CD4-positive, alpha-beta memory T cell (primary cell): ENCODE results near the gene TSPYL6. TPM values are rescaled to one million over a fixed set of nuclear protein-coding genes. Genes with fewer than 3 reads are reported as not detected.
"Not testable (repeated sequence)": the region's sequence is repeated elsewhere in the genome, so short reads cannot be mapped to it uniquely, and the experiment has no call there.

Source experiments
- CTCF ChIA-PET: fragments of 350-600 bp; sonication (Branson Sonifier 250); formaldehyde crosslinking; loops from one replicate; lab custom pipeline; 2021; ENCODE audit warnings: inconsistent platforms; ENCODE audit not compliant: partially characterized antibody; lab: Charles Lee
- POLR2A ChIA-PET: fragments of 350-600 bp; sonication (Branson Sonifier 250); formaldehyde crosslinking; loops from one replicate; lab custom pipeline; 2021; ENCODE audit not compliant: partially characterized antibody; lab: Charles Lee
- DNase-seq, 5 donors: peaks; one replicate each; pipeline versions ENCODE4 v3.0.0 to v3.0.0-alpha.2; 2020 to 2022; ENCODE audit warnings: mixed read lengths in 1 of 5
- H3K27ac ChIP-seq: one replicate; pipeline ENCODE4 v1.7.0; 2013; ENCODE audit warnings: low read depth, low read length
- H3K27me3 ChIP-seq: 2 replicates; pipeline ENCODE4 v1.7.0; 2013; ENCODE audit warnings: mild to moderate bottlenecking, low read length, moderate library complexity; ENCODE audit not compliant: insufficient read depth
- H3K36me3 ChIP-seq: 2 replicates; pipeline ENCODE4 v1.7.0; 2013; ENCODE audit warnings: mild to moderate bottlenecking, low read length, moderate library complexity; ENCODE audit not compliant: insufficient read depth
- H3K4me1 ChIP-seq: 2 replicates; pipeline ENCODE4 v1.7.0; 2013; ENCODE audit warnings: mild to moderate bottlenecking, low read length, moderate library complexity; ENCODE audit not compliant: insufficient read depth
- H3K4me3 ChIP-seq, 2 donors: one replicate each; pipeline ENCODE4 v1.7.0; 2013; ENCODE audit warnings: low read length in 2 of 2, mild to moderate bottlenecking in 1 of 2
- H3K9me3 ChIP-seq, 2 donors: one replicate each; pipeline ENCODE4 v1.7.0; 2013; ENCODE audit warnings: low read length in 2 of 2, control low read depth in 1 of 2; ENCODE audit not compliant: control insufficient read depth in 1 of 2
- H3K27ac Mint-ChIP-seq, 7 donors: one replicate each; pipeline ENCODE4 v1.8.0; 2020 to 2021; ENCODE audit warnings: mixed read lengths in 7 of 7, mild to moderate bottlenecking in 6 of 7, inconsistent platforms in 3 of 7, moderate library complexity in 3 of 7
- H3K27me3 Mint-ChIP-seq, 2 donors: one replicate each; pipeline ENCODE4 v1.8.0; 2020 to 2021; ENCODE audit warnings: mixed read lengths in 2 of 2
- H3K36me3 Mint-ChIP-seq, 2 donors: one replicate each; pipeline ENCODE4 v1.8.0; 2020 to 2021; ENCODE audit warnings: mixed read lengths in 2 of 2, inconsistent platforms in 1 of 2, mild to moderate bottlenecking in 1 of 2
- H3K4me1 Mint-ChIP-seq, 4 donors: one replicate each; pipeline ENCODE4 v1.8.0; 2020 to 2021; ENCODE audit warnings: mixed read lengths in 4 of 4, mild to moderate bottlenecking in 1 of 4
- H3K4me3 Mint-ChIP-seq, 8 donors: one replicate each; pipeline ENCODE4 v1.8.0; 2020 to 2021; ENCODE audit warnings: mixed read lengths in 8 of 8, mild to moderate bottlenecking in 7 of 8, moderate library complexity in 6 of 8, inconsistent platforms in 3 of 8
- H3K9me3 Mint-ChIP-seq, 8 donors: one replicate each; pipeline ENCODE4 v1.8.0; 2020 to 2021; ENCODE audit warnings: mixed read lengths in 8 of 8, mild to moderate bottlenecking in 5 of 8, inconsistent platforms in 3 of 8, moderate library complexity in 1 of 8
- intact Hi-C: fragments of 100-400 bp; cut with micrococcal nuclease; formaldehyde crosslinking; loops from one replicate; pipeline ENCODE4 v1.15.1; 2023
- polyA plus RNA-seq, 2 donors: library from polyadenylated mRNA; unstranded; fragments of 300-500 nt; fragmentation: Illumina TruSeq; gene quantifications; one replicate each; pipeline ENCODE4 v1.2.3, GENCODE V29; 2021
- total RNA-seq, 2 experiments: library from RNA; stranded (reverse); gene quantifications; one replicate each; pipeline ENCODE4 v1.2.3, GENCODE V29; 2021

Gene TSPYL6
- total and polyA plus RNA-seq, 4 experiments from 2014 or later: not detected

GRCh38 chr2:54271189-54271588, 15.2 kb upstream of the TSPYL6 start:
- Histone ChIP-seq H3K4me3 (no peak overlapping the region), H3K9me3 (no peaks in the 10 kb centered on the region), H3K36me3 (no peaks in the 10 kb centered on the region), H3K27ac (no peak overlapping the region), H3K27me3 (no peaks in the 10 kb centered on the region), H3K4me1 (no peaks in the 10 kb centered on the region)
- intact Hi-C loops: no loop called here
- H3K27me3 Mint-ChIP-seq: no peaks in the 10 kb centered on the region
- no peaks in the 10 kb centered on the region for H3K9me3 Mint-ChIP-seq
- peaks cover 6 to 21% of the 10 kb centered on the region in 2 donors for H3K36me3 Mint-ChIP-seq
- no peak for DNase-seq
- peaks cover 0 to 5% (median 0%) of the 10 kb centered on the region in 4 donors for H3K4me1 Mint-ChIP-seq
- no peak overlapping the region for H3K27ac Mint-ChIP-seq
- ChIA-PET POLR2A (no interaction called here), CTCF (no interaction called here)
- H3K4me3 Mint-ChIP-seq: no peak overlapping the region

- no peak for DNase-seq
- peaks cover 0 to 5% (median 0%) of the 10 kb centered on the region in 4 donors for H3K4me1 Mint-ChIP-seq
- H3K4me3 ChIP-seq: no peak overlapping the region
- ChIA-PET CTCF (no interaction called here), POLR2A (no interaction called here)
- H3K9me3 Mint-ChIP-seq: peaks cover 0 to 8% (median 0%) of the 10 kb centered on the region in 8 donors
- no peaks in the 10 kb centered on the region for H3K4me1 ChIP-seq
- H3K36me3 Mint-ChIP-seq: peaks cover 2 to 34% of the 10 kb centered on the region in 2 donors
- no peaks in the 10 kb centered on the region for H3K9me3 ChIP-seq
- no peaks in the 10 kb centered on the region for H3K27me3 Mint-ChIP-seq
- H3K36me3 ChIP-seq: no peaks in the 10 kb centered on the region
- intact Hi-C loops: no loop called here
- no peak overlapping the region for H3K27ac ChIP-seq
- no peaks in the 10 kb centered on the region for H3K27me3 ChIP-seq
- H3K4me3 Mint-ChIP-seq: no peak overlapping the region
- no peak overlapping the region for H3K27ac Mint-ChIP-seq
Observed at GRCh38 chr2:54267577-54267976, 11.5 kb upstream of the TSPYL6 start.

GRCh38 chr2:54265081-54265480, 9.1 kb upstream of the TSPYL6 start:
- H3K4me1 ChIP-seq, H3K27me3 ChIP-seq, H3K4me1 Mint-ChIP-seq, intact Hi-C loops, DNase-seq, H3K27ac ChIP-seq, H3K9me3 ChIP-seq, CTCF ChIA-PET, H3K4me3 Mint-ChIP-seq, H3K27me3 Mint-ChIP-seq, H3K9me3 Mint-ChIP-seq, H3K36me3 ChIP-seq, POLR2A ChIA-PET, H3K4me3 ChIP-seq: not testable (repeated sequence)
- peak overlapping the region in 1 of 7 donors; percentile 32 for H3K27ac Mint-ChIP-seq
- peaks cover 2 to 30% of the 10 kb centered on the region in 2 donors for H3K36me3 Mint-ChIP-seq

- ChIA-PET POLR2A (no interaction called here), CTCF (no interaction called here)
- H3K4me3 Mint-ChIP-seq: no peak overlapping the region
- H3K9me3 Mint-ChIP-seq: peaks cover 0 to 8% (median 0%) of the 10 kb centered on the region in 8 donors
- intact Hi-C loops: no loop called here
- H3K36me3 Mint-ChIP-seq: peaks cover 2 to 31% of the 10 kb centered on the region in 2 donors
- no peaks in the 10 kb centered on the region for H3K4me1 Mint-ChIP-seq
- Histone ChIP-seq H3K27ac (no peak overlapping the region), H3K36me3 (no peaks in the 10 kb centered on the region), H3K9me3 (no peaks in the 10 kb centered on the region), H3K4me1 (no peaks in the 10 kb centered on the region), H3K27me3 (no peaks in the 10 kb centered on the region), H3K4me3 (no peak overlapping the region)
- no peaks in the 10 kb centered on the region for H3K27me3 Mint-ChIP-seq
- DNase-seq: no peak
- H3K27ac Mint-ChIP-seq: no peak overlapping the region
Observed at GRCh38 chr2:54262015-54262765, 6.2 kb upstream of the TSPYL6 start.

GRCh38 chr2:54261537-54261936, 5.5 kb upstream of the TSPYL6 start:
- Histone ChIP-seq H3K36me3 (no peaks in the 10 kb centered on the region), H3K27me3 (no peaks in the 10 kb centered on the region), H3K4me1 (no peaks in the 10 kb centered on the region), H3K4me3 (no peak overlapping the region), H3K9me3 (no peaks in the 10 kb centered on the region), H3K27ac (no peak overlapping the region)
- ChIA-PET CTCF (no interaction called here), POLR2A (no interaction called here)
- intact Hi-C loops: no loop called here
- Mint-ChIP-seq H3K36me3 (peaks cover 2 to 34% of the 10 kb centered on the region in 2 donors), H3K9me3 (peaks cover 0 to 8% (median 0%) of the 10 kb centered on the region in 8 donors), H3K4me3 (no peak overlapping the region), H3K27me3 (no peaks in the 10 kb centered on the region), H3K4me1 (no peaks in the 10 kb centered on the region), H3K27ac (no peak overlapping the region)
- DNase-seq: no peak

GRCh38 chr2:54260241-54260595, 4.2 kb upstream of the TSPYL6 start:
- H3K27me3 ChIP-seq: no peaks in the 10 kb centered on the region
- intact Hi-C loops: no loop called here
- H3K36me3 ChIP-seq: no peaks in the 10 kb centered on the region
- no peak overlapping the region for H3K27ac ChIP-seq
- Mint-ChIP-seq H3K36me3 (peaks cover 5 to 40% of the 10 kb centered on the region in 2 donors), H3K4me3 (no peak overlapping the region), H3K9me3 (peaks cover 0 to 13% (median 2%) of the 10 kb centered on the region in 8 donors), H3K27ac (no peak overlapping the region), H3K4me1 (no peaks in the 10 kb centered on the region), H3K27me3 (no peaks in the 10 kb centered on the region)
- no peaks in the 10 kb centered on the region for H3K9me3 ChIP-seq
- DNase-seq: no peak
- no peak overlapping the region for H3K4me3 ChIP-seq
- CTCF ChIA-PET: interaction anchor here (1.4 kb wide), 1 partner anchor 28 kb away, joined by 3 read pairs; no protein-coding TSS in a partner anchor
- H3K4me1 ChIP-seq: no peaks in the 10 kb centered on the region
- POLR2A ChIA-PET: no interaction called here

GRCh38 chr2:54259413-54260240, 3.6 kb upstream of the TSPYL6 start:
- ChIA-PET CTCF (interaction anchor here (1.4 kb wide), 1 partner anchor 28 kb away, joined by 3 read pairs; no protein-coding TSS in a partner anchor), POLR2A (no interaction called here)
- H3K4me3 Mint-ChIP-seq: no peak overlapping the region
- no peak overlapping the region for H3K27ac Mint-ChIP-seq
- Histone ChIP-seq H3K9me3 (no peaks in the 10 kb centered on the region), H3K36me3 (no peaks in the 10 kb centered on the region), H3K4me3 (no peak overlapping the region), H3K4me1 (no peaks in the 10 kb centered on the region), H3K27ac (no peak overlapping the region), H3K27me3 (no peaks in the 10 kb centered on the region)
- peaks cover 4 to 35% of the 10 kb centered on the region in 2 donors for H3K36me3 Mint-ChIP-seq
- H3K4me1 Mint-ChIP-seq: no peaks in the 10 kb centered on the region
- no peak for DNase-seq
- H3K27me3 Mint-ChIP-seq: no peaks in the 10 kb centered on the region
- H3K9me3 Mint-ChIP-seq: peaks cover 0 to 11% (median 2%) of the 10 kb centered on the region in 8 donors
- intact Hi-C loops: no loop called here
